Measurements from ENCODE around the gene CRNKL1. TPM values are rescaled to one million over a fixed set of nuclear protein-coding genes. Genes with fewer than 3 reads are reported as not detected.

The CRNKL1 gene
- polyA plus RNA-seq, 1 experiment, result 7.8 TPM

GRCh38 chr20:20020908-20021307 is 31.4 kb downstream of the CRNKL1 start:
- DNase-seq (ENCODE audit: low read depth), result no peak
- CTCF ChIA-PET, result interaction anchor here (0.7 kb wide), 1 partner anchor 56 kb away, joined by 3 read pairs; no protein-coding TSS in a partner anchor
- POLR2A ChIA-PET, result no interaction called here
- no peaks in the 10 kb centered on the region; the same call in 1 of the 2 replicates for H3K36me3 ChIP-seq (ENCODE audit: control insufficient read depth, insufficient read depth, low read length)
- TF ChIP-seq, protein P1, sequence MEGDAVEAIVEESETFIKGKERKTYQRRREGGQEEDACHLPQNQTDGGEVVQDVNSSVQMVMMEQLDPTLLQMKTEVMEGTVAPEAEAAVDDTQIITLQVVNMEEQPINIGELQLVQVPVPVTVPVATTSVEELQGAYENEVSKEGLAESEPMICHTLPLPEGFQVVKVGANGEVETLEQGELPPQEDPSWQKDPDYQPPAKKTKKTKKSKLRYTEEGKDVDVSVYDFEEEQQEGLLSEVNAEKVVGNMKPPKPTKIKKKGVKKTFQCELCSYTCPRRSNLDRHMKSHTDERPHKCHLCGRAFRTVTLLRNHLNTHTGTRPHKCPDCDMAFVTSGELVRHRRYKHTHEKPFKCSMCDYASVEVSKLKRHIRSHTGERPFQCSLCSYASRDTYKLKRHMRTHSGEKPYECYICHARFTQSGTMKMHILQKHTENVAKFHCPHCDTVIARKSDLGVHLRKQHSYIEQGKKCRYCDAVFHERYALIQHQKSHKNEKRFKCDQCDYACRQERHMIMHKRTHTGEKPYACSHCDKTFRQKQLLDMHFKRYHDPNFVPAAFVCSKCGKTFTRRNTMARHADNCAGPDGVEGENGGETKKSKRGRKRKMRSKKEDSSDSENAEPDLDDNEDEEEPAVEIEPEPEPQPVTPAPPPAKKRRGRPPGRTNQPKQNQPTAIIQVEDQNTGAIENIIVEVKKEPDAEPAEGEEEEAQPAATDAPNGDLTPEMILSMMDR (IDR thresholded peaks at IDR 0.05; ENCODE audit: insufficient read depth, low read depth, low read length), result no peak
- H3K4me3 ChIP-seq (ENCODE audit: low read depth, low read length), result no peak overlapping the region
- H3K27me3 ChIP-seq (ENCODE audit: control insufficient read depth, insufficient read depth, low read length), result no peaks in the 10 kb centered on the region

GRCh38 chr20:20019123-20019522 is 33.1 kb downstream of the CRNKL1 start:
- ChIA-PET POLR2A (no interaction called here), CTCF (no interaction called here)
- H3K27me3 ChIP-seq (ENCODE audit: control insufficient read depth, insufficient read depth, low read length), result no peaks in the 10 kb centered on the region
- no peaks in the 10 kb centered on the region; the same call in 1 of the 2 replicates for H3K36me3 ChIP-seq (ENCODE audit: control insufficient read depth, insufficient read depth, low read length)
- no peak overlapping the region for H3K4me3 ChIP-seq (ENCODE audit: low read depth, low read length)
- no peak for DNase-seq (ENCODE audit: low read depth)
- TF ChIP-seq, protein P1 (IDR thresholded peaks at IDR 0.05; ENCODE audit: insufficient read depth, low read depth, low read length), result no peak

DNA sequence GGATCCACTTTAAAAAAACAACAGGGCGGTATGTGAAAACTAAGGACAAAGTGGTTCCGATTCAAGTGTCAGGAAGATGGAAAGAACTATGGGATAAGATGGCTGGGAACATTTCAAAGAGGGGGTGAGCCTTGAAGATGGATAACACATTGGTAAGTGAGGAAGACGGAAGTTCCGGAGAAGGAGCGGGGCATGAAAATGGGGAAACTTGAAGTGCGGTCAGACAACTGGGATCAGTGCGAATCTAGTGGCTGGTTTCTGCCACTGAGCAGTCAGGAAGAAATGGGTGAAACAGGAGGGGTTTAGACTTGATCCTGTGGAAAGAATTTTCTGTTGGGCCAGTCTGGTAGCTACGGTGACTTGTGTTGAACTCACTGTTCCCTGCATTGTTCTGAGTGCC is 33.9 kb downstream of the CRNKL1 start:
- no peaks in the 10 kb centered on the region for H3K27me3 ChIP-seq (ENCODE audit: control insufficient read depth, insufficient read depth, low read length)
- no peak for DNase-seq (ENCODE audit: low read depth)
- POLR2A ChIA-PET, result no interaction called here
- H3K4me3 ChIP-seq (ENCODE audit: low read depth, low read length), result peak overlapping the region; percentile 93
- TF ChIP-seq, protein P1 (IDR thresholded peaks at IDR 0.05; ENCODE audit: insufficient read depth, low read depth, low read length), result no peak
- CTCF ChIA-PET, result interaction anchor here (0.6 kb wide), 1 partner anchor 914 kb away, joined by 6 read pairs; no protein-coding TSS in a partner anchor
- no peaks in the 10 kb centered on the region; the same call in 1 of the 2 replicates for H3K36me3 ChIP-seq (ENCODE audit: control insufficient read depth, insufficient read depth, low read length)

DNA sequence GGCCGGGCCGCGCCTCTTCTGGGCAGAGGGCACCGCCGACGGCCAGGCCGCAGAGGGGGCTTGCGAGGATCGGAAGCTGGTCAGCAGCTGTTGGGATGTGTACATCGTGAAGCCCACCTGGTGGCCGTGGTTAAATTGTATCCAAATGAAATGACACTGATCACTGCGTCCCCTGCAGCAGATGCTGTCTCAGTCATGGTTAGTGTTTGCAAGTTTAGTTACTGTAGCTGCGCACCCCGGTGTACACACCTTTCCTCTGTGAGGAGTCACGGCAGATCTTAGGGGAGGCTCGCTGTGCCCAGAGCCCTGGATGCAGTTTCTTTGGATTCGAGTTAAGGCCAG is 34.5 kb downstream of the CRNKL1 start:
- no peaks in the 10 kb centered on the region for H3K27me3 ChIP-seq (ENCODE audit: control insufficient read depth, insufficient read depth, low read length)
- ChIA-PET POLR2A (no interaction called here), CTCF (interaction anchor here (0.6 to 1.6 kb wide), 6 partner anchors 12 to 915 kb away, joined by 3 to 6 read pairs (median 5); partner anchors contain the start of genes CFAP61 and CRNKL1)
- no peak for DNase-seq (ENCODE audit: low read depth)
- TF ChIP-seq, protein P1 (IDR thresholded peaks at IDR 0.05; ENCODE audit: insufficient read depth, low read depth, low read length), result 0 out of 2 replicates have a peak, but pooled peaks have one; percentile 1
- peak overlapping the region; percentile 93 for H3K4me3 ChIP-seq (ENCODE audit: low read depth, low read length)
- no peaks in the 10 kb centered on the region; the same call in 1 of the 2 replicates for H3K36me3 ChIP-seq (ENCODE audit: control insufficient read depth, insufficient read depth, low read length)

GRCh38 chr20:20017001-20017843 is 35.0 kb downstream of the CRNKL1 start, which contains the start of gene NAA20:
NAA20 (plus strand) TSS chr20:20017362; CDS start chr20:20017397, 35 bp downstream.
- Histone ChIP-seq H3K4me3 (ENCODE audit: low read depth, low read length) (peak within 1 kb of the TSS; percentile 93), H3K36me3 (ENCODE audit: control insufficient read depth, insufficient read depth, low read length) (no peaks in the 10 kb centered on the region), H3K27me3 (ENCODE audit: control insufficient read depth, insufficient read depth, low read length) (no peaks in the 10 kb centered on the region)
- ChIA-PET CTCF (interaction anchor here (0.5 to 1.7 kb wide), 14 partner anchors 10 to 915 kb away, joined by 3 to 8 read pairs (median 4); partner anchors contain the start of genes CFAP61 and CRNKL1), POLR2A (interaction anchor here (0.6 to 1.0 kb wide), 2 partner anchors 20 to 40 kb away, joined by 3 to 4 read pairs; no protein-coding TSS in a partner anchor)
- TF ChIP-seq, protein P1 (IDR thresholded peaks at IDR 0.05; ENCODE audit: insufficient read depth, low read depth, low read length), result peak; percentile 93
- DNase-seq (ENCODE audit: low read depth), result peak; percentile 45

Measured in BJ (cell line).